Thyroid gland (tissue), 4 donors: ENCODE measurements around the gene MTFMT.

Source experiments
- POLR2A ChIP-seq, 2 donors: fragments of 450-650 bp; IDR thresholded peaks; one replicate each; pipeline ENCODE4 v1.6.1; 2017; ENCODE audit warnings: antibody characterized with exemption in 2 of 2, mild to moderate bottlenecking in 2 of 2, moderate library complexity in 1 of 2
- TF ChIP-seq, protein P1 (sequence below), 6 experiments: fragments of 200-600 bp in 3 of 6; fragments of 450-650 bp in 3 of 6; sonication (generic) in 3 of 6; IDR thresholded peaks; one replicate each; pipeline ENCODE4 v1.5.1; 2016 to 2019; ENCODE audit warnings: antibody characterized with exemption in 6 of 6, mild to moderate bottlenecking in 2 of 6, inconsistent platforms in 1 of 6, moderate library complexity in 1 of 6

DNA sequence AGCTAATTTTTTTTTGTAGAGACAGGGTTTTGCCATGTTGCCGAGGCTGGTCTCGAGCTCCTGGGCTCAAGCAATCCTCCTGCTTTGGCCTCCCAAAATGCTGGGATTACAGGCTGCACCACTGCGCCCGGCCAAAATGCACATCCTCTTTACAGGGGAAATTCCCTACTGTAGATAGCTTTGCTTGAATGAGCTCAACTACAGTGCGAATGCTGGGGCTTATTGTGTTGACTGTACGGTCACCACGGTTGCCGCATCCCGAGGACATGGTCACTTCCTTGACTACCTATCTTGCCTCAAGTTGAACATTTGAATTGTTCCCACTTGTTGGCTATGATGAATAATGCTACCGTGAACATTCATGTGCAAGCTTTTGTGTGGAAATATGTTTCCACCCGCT lies 5.3 kb upstream of the MTFMT start:
- TF ChIP-seq POLR2A (IDR thresholded peaks at IDR 0.05) = no peak
- TF ChIP-seq, protein P1, sequence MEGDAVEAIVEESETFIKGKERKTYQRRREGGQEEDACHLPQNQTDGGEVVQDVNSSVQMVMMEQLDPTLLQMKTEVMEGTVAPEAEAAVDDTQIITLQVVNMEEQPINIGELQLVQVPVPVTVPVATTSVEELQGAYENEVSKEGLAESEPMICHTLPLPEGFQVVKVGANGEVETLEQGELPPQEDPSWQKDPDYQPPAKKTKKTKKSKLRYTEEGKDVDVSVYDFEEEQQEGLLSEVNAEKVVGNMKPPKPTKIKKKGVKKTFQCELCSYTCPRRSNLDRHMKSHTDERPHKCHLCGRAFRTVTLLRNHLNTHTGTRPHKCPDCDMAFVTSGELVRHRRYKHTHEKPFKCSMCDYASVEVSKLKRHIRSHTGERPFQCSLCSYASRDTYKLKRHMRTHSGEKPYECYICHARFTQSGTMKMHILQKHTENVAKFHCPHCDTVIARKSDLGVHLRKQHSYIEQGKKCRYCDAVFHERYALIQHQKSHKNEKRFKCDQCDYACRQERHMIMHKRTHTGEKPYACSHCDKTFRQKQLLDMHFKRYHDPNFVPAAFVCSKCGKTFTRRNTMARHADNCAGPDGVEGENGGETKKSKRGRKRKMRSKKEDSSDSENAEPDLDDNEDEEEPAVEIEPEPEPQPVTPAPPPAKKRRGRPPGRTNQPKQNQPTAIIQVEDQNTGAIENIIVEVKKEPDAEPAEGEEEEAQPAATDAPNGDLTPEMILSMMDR (IDR thresholded peaks at IDR 0.05) = no peak
